Neural cell (in vitro differentiated cells): Measurements from ENCODE around the gene NUBP2. TPM values are rescaled to one million over a fixed set of nuclear protein-coding genes. Genes with fewer than 3 reads are reported as not detected.

Source experiments
- H2AFZ ChIP-seq: fragments of 200-600, 300-800 bp; sonication (generic), shearing (Covaris generic); 2 replicates; pipeline ENCODE4 v1.6.0; 2014; ENCODE audit warnings: low read depth, mild to moderate bottlenecking, antibody characterized with exemption, low read length, moderate library complexity
- H3F3A ChIP-seq: fragments of 200-600 bp; shearing (Covaris generic); 2 replicates; pipeline ENCODE4 v1.6.1; 2016; ENCODE audit warnings: mild to moderate bottlenecking, moderate library complexity, mixed read lengths, antibody characterized with exemption, low read length; ENCODE audit not compliant: insufficient read depth, poor library complexity, severe bottlenecking
- H3K27ac ChIP-seq: fragments of 200-600, 300-800 bp; sonication (generic), shearing (Covaris generic); 2 replicates; pipeline ENCODE4 v1.5.1; 2014; ENCODE audit warnings: mild to moderate bottlenecking, low read length, moderate library complexity
- H3K27me3 ChIP-seq: fragments of 300-800, 200-600 bp; sonication (generic), shearing (Covaris generic); 2 replicates; pipeline ENCODE4 v1.6.0; 2014; ENCODE audit warnings: mild to moderate bottlenecking, low read depth, low read length, moderate library complexity; ENCODE audit not compliant: insufficient read depth
- H3K36me3 ChIP-seq: fragments of 300-800, 200-600 bp; sonication (generic), shearing (Covaris generic); 2 replicates; pipeline ENCODE4 v1.5.1; 2014; ENCODE audit warnings: mild to moderate bottlenecking, antibody characterized with exemption, low read length, moderate library complexity; ENCODE audit not compliant: insufficient read depth
- H3K4me2 ChIP-seq: fragments of 300-800, 200-600 bp; sonication (generic), shearing (Covaris generic); 2 replicates; pipeline ENCODE4 v1.6.0; 2014; ENCODE audit warnings: mild to moderate bottlenecking, low read length
- H3K4me3 ChIP-seq: fragments of 300-800, 200-600 bp; sonication (generic), shearing (Covaris generic); 2 replicates; pipeline ENCODE4 v1.5.1; 2014; ENCODE audit warnings: mild to moderate bottlenecking, low read length, moderate library complexity
- H3K79me2 ChIP-seq: fragments of 200-600 bp; shearing (Covaris generic); replicated peaks from 2 replicates; pipeline ENCODE4 v1.6.0; 2014; ENCODE audit warnings: mild to moderate bottlenecking, low read length, moderate library complexity; ENCODE audit not compliant: insufficient read depth
- H3K9ac ChIP-seq: fragments of 300-800, 200-600 bp; sonication (generic), shearing (Covaris generic); 2 replicates; pipeline ENCODE4 v1.6.1; 2016; ENCODE audit warnings: mild to moderate bottlenecking, low read length, mixed read lengths
- H3K9me2 ChIP-seq: fragments of 200-600 bp; shearing (Covaris generic); 2 replicates; pipeline ENCODE4 v1.6.1; 2016; ENCODE audit warnings: mild to moderate bottlenecking, low read length, mixed read lengths; ENCODE audit not compliant: insufficient read depth
- H3K9me3 ChIP-seq: fragments of 200-600, 300-800 bp; sonication (generic), shearing (Covaris generic); 2 replicates; pipeline ENCODE4 v1.6.1; 2016; ENCODE audit warnings: mild to moderate bottlenecking, mixed run types, low read length, moderate library complexity, mixed read lengths
- H4K20me1 ChIP-seq: fragments of 200-600 bp; shearing (Covaris generic); 2 replicates; pipeline ENCODE4 v1.6.1; 2016; ENCODE audit warnings: mild to moderate bottlenecking, mixed run types; ENCODE audit not compliant: insufficient read depth
- EP300 ChIP-seq: fragments of 450-650 bp; conservative IDR thresholded peaks from 2 replicates; pipeline ENCODE4 v1.6.1; 2014; ENCODE audit warnings: antibody characterized with exemption, mild to moderate bottlenecking, moderate library complexity; ENCODE audit not compliant: poor library complexity, severe bottlenecking
- EZH2 ChIP-seq: fragments of 200-600, 300-800 bp; shearing (Covaris generic), sonication (generic); IDR thresholded peaks from 2 replicates; pipeline ENCODE4 v1.6.1; 2014; ENCODE audit warnings: antibody characterized with exemption, low read length, borderline replicate concordance, mild to moderate bottlenecking; ENCODE audit not compliant: insufficient read depth, poor library complexity, severe bottlenecking
- MXI1 ChIP-seq: fragments of 450-650 bp; conservative IDR thresholded peaks from 2 replicates; pipeline ENCODE4 v1.6.1; 2014; ENCODE audit warnings: antibody characterized with exemption, mild to moderate bottlenecking; ENCODE audit not compliant: poor library complexity, severe bottlenecking
- POLR2AphosphoS5 ChIP-seq: IDR thresholded peaks from 2 replicates; pipeline ENCODE4 v1.6.1; 2012
- RAD21 ChIP-seq: fragments of 450-650 bp; conservative IDR thresholded peaks from 2 replicates; pipeline ENCODE4 v1.6.1; 2014; ENCODE audit warnings: antibody characterized with exemption, mild to moderate bottlenecking, moderate library complexity
- REST ChIP-seq: IDR thresholded peaks from 2 replicates; pipeline ENCODE4 v1.6.1; 2012; ENCODE audit warnings: borderline replicate concordance
- SMC3 ChIP-seq: fragments of 450-650 bp; conservative IDR thresholded peaks from 2 replicates; pipeline ENCODE4 v1.6.1; 2014; ENCODE audit warnings: antibody characterized with exemption, mild to moderate bottlenecking, moderate library complexity; ENCODE audit not compliant: poor library complexity
- TAF1 ChIP-seq: IDR thresholded peaks from 2 replicates; pipeline ENCODE4 v1.6.1; 2012; ENCODE audit warnings: low read depth
- polyA plus RNA-seq: library from polyadenylated mRNA; depleted of rRNA; stranded (reverse); fragments of >200 nt; gene quantifications from 2 replicates; pipeline ENCODE4 v1.2.3, GENCODE V29; 2014
- TF ChIP-seq, protein P1 (sequence below): fragments of 450-650 bp; IDR thresholded peaks from 2 replicates; pipeline ENCODE4 v1.5.1; 2014; ENCODE audit warnings: antibody characterized with exemption, mild to moderate bottlenecking, moderate library complexity; ENCODE audit not compliant: poor library complexity, severe bottlenecking

The NUBP2 gene
- polyA plus RNA-seq, 1 donor from 2014 or later = 213 TPM

- Histone ChIP-seq H3K4me3 (no peak overlapping the region), H3K36me3 (no peaks in the 10 kb centered on the region), H3K27me3 (no peaks in the 10 kb centered on the region), H3K9me2 (no peaks in the 10 kb centered on the region), H3F3A (no peaks in the 10 kb centered on the region), H2AFZ (no peak overlapping the region), H3K4me2 (no peak overlapping the region), H3K9ac (no peak overlapping the region), H4K20me1 (no peaks in the 10 kb centered on the region), H3K27ac (no peak overlapping the region), H3K9me3 (no peaks in the 10 kb centered on the region), H3K79me2 (peaks cover 6% of the 10 kb centered on the region)
- TF ChIP-seq TAF1 = no peak
- no peak for TF ChIP-seq REST
- TF ChIP-seq POLR2AphosphoS5 = no peak
Observed at GRCh38 chr16:1789643-1790045, 6.9 kb downstream of the NUBP2 start.

GRCh38 chr16:1790261-1790610 is 7.5 kb downstream of the NUBP2 start:
- Histone ChIP-seq H4K20me1 (no peaks in the 10 kb centered on the region), H3K79me2 (peaks cover under 1% of the 10 kb centered on the region), H3K36me3 (no peaks in the 10 kb centered on the region), H3K27me3 (no peaks in the 10 kb centered on the region), H3F3A (no peaks in the 10 kb centered on the region), H3K9me3 (no peaks in the 10 kb centered on the region), H2AFZ (no peak overlapping the region), H3K9ac (no peak overlapping the region), H3K4me2 (no peak overlapping the region), H3K4me3 (no peak overlapping the region), H3K27ac (no peak overlapping the region), H3K9me2 (no peaks in the 10 kb centered on the region)
- TF ChIP-seq, protein P1, sequence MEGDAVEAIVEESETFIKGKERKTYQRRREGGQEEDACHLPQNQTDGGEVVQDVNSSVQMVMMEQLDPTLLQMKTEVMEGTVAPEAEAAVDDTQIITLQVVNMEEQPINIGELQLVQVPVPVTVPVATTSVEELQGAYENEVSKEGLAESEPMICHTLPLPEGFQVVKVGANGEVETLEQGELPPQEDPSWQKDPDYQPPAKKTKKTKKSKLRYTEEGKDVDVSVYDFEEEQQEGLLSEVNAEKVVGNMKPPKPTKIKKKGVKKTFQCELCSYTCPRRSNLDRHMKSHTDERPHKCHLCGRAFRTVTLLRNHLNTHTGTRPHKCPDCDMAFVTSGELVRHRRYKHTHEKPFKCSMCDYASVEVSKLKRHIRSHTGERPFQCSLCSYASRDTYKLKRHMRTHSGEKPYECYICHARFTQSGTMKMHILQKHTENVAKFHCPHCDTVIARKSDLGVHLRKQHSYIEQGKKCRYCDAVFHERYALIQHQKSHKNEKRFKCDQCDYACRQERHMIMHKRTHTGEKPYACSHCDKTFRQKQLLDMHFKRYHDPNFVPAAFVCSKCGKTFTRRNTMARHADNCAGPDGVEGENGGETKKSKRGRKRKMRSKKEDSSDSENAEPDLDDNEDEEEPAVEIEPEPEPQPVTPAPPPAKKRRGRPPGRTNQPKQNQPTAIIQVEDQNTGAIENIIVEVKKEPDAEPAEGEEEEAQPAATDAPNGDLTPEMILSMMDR = no peak
- TF ChIP-seq RAD21 (no peak), EZH2 (no peak)

DNA sequence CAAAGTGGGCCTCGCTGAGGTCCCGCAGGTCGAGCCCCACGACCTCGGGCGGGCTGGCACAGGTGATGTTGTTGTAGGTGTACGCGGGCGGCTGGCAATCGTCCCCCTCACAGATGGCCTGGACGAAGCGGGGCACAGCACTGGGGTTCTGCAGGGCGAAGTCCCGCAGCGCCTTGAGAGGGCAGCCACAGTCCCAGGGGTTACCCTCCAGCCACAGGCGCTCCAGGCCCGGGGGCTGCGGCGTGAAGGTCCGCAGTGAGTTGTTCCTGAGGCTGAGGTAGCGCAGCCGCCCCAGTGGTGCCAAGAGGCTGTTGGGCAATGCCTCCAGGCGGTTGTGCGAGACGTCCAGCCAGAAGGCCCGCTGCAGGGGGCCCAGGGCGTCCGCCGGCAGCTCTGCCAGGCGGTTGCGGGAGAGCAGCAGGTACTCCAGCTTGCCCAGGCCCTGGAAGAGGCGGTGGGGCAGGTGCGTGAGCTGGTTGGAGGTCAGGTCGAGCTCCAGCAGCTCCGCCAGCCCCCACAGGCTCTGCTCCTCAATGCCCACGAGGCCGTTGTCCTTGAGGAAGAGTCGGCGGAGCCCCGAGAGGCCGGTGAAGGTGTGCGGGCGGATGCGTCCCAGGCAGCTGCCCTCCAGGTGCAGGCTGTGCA is 8.0 kb downstream of the NUBP2 start:
- no peaks in the 10 kb centered on the region for H3K36me3 ChIP-seq

More for the DNA sequence above, 8.0 kb downstream of the NUBP2 start:
- H3K27me3 ChIP-seq = no peaks in the 10 kb centered on the region
- no peak overlapping the region for H3K27ac ChIP-seq
- no peak overlapping the region for H3K4me3 ChIP-seq
- no peaks in the 10 kb centered on the region for H3K79me2 ChIP-seq
- no peaks in the 10 kb centered on the region for H3K9me2 ChIP-seq
- H3K9ac ChIP-seq = no peak overlapping the region
- H4K20me1 ChIP-seq = no peaks in the 10 kb centered on the region
- H2AFZ ChIP-seq = no peak overlapping the region
- no peaks in the 10 kb centered on the region for H3K9me3 ChIP-seq
- H3F3A ChIP-seq = no peaks in the 10 kb centered on the region
- H3K4me2 ChIP-seq = no peak overlapping the region
- TF ChIP-seq EP300 (no peak), EZH2 (no peak), TAF1 (no peak), POLR2AphosphoS5 (no peak), SMC3 (no peak), REST (no peak), MXI1 (no peak), RAD21 (no peak)
- TF ChIP-seq, protein P1 = no peak
